WTC11 (cell line): ENCODE results near the gene GALNT9.

Experiments used
- ESRRA ChIP-seq: sonication (generic); formaldehyde crosslinking; IDR thresholded peaks from 2 replicates; pipeline ENCODE4 v1.8.1; 2022; ENCODE audit warnings: mild to moderate bottlenecking, missing genetic modification reagents, borderline replicate concordance
- ETV6 ChIP-seq: sonication (generic); formaldehyde crosslinking; IDR thresholded peaks from 2 replicates; pipeline ENCODE4 v1.8.1; 2022; ENCODE audit warnings: mild to moderate bottlenecking, missing genetic modification reagents
- NFYB ChIP-seq: sonication (generic); formaldehyde crosslinking; conservative IDR thresholded peaks from 2 replicates; pipeline ENCODE4 v1.8.0; 2022; ENCODE audit warnings: low read depth, missing genetic modification reagents
- NR1H2 ChIP-seq: sonication (generic); formaldehyde crosslinking; IDR thresholded peaks from 2 replicates; pipeline ENCODE4 v1.9.0; 2021; ENCODE audit warnings: mild to moderate bottlenecking, moderate library complexity, missing genetic modification reagents
- TCF7 ChIP-seq: sonication (generic); formaldehyde crosslinking; IDR thresholded peaks from 2 replicates; pipeline ENCODE4 v1.8.0; 2022; ENCODE audit warnings: mild to moderate bottlenecking, low read depth, missing genetic modification reagents, moderate library complexity
- TF ChIP-seq, protein P1 (sequence below): fragments of 200-600 bp; IDR thresholded peaks from 2 replicates; pipeline ENCODE4 v1.8.0; 2022; ENCODE audit warnings: antibody characterized with exemption
- TF ChIP-seq, protein P2 (sequence below): sonication (generic); formaldehyde crosslinking; IDR thresholded peaks from 2 replicates; pipeline ENCODE4 v1.8.0; 2022; ENCODE audit warnings: mild to moderate bottlenecking, missing genetic modification reagents

DNA sequence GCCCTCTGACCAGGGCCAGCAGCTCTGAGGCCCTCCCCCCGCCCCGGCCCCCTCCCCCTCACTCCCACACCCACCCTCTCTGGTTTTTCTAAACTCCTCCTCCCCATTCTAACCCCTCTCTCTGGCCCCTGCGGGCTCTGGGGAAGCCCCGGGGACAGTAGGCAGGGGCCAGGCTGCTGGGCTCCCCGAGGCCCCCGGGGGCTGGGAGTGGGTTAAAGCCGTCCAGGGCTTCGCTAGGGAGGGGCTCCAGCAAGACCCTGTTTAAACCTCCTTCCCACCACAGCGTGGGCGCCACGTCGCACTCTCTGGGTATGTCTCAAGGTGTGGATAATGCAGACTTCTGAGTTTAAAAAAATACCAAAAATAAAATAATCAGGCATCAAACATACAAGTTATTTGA, 51.4 kb downstream of the GALNT9 start:
- TF ChIP-seq, protein P1, sequence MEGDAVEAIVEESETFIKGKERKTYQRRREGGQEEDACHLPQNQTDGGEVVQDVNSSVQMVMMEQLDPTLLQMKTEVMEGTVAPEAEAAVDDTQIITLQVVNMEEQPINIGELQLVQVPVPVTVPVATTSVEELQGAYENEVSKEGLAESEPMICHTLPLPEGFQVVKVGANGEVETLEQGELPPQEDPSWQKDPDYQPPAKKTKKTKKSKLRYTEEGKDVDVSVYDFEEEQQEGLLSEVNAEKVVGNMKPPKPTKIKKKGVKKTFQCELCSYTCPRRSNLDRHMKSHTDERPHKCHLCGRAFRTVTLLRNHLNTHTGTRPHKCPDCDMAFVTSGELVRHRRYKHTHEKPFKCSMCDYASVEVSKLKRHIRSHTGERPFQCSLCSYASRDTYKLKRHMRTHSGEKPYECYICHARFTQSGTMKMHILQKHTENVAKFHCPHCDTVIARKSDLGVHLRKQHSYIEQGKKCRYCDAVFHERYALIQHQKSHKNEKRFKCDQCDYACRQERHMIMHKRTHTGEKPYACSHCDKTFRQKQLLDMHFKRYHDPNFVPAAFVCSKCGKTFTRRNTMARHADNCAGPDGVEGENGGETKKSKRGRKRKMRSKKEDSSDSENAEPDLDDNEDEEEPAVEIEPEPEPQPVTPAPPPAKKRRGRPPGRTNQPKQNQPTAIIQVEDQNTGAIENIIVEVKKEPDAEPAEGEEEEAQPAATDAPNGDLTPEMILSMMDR = no peak
- no peak for TF ChIP-seq ESRRA
- no peak for TF ChIP-seq NR1H2 (CRISPR knock-in tag)
- no peak for TF ChIP-seq TCF7 (CRISPR knock-in tag)
- TF ChIP-seq NFYB (CRISPR knock-in tag) = no peak
- TF ChIP-seq ETV6 (CRISPR knock-in tag) = no peak
- TF ChIP-seq, protein P2, sequence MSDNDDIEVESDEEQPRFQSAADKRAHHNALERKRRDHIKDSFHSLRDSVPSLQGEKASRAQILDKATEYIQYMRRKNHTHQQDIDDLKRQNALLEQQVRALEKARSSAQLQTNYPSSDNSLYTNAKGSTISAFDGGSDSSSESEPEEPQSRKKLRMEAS (CRISPR knock-in tag) = no peak
